GM19035 (cell line): ENCODE measurements around the gene SSH3.

Experiments used
- ATAC-seq: cut with Tn5 transposase; IDR thresholded peaks from one replicate; pipeline ENCODE4 v1.9.1; 2021; ENCODE audit not compliant: unreplicated experiment

SSH3 gene

DNA sequence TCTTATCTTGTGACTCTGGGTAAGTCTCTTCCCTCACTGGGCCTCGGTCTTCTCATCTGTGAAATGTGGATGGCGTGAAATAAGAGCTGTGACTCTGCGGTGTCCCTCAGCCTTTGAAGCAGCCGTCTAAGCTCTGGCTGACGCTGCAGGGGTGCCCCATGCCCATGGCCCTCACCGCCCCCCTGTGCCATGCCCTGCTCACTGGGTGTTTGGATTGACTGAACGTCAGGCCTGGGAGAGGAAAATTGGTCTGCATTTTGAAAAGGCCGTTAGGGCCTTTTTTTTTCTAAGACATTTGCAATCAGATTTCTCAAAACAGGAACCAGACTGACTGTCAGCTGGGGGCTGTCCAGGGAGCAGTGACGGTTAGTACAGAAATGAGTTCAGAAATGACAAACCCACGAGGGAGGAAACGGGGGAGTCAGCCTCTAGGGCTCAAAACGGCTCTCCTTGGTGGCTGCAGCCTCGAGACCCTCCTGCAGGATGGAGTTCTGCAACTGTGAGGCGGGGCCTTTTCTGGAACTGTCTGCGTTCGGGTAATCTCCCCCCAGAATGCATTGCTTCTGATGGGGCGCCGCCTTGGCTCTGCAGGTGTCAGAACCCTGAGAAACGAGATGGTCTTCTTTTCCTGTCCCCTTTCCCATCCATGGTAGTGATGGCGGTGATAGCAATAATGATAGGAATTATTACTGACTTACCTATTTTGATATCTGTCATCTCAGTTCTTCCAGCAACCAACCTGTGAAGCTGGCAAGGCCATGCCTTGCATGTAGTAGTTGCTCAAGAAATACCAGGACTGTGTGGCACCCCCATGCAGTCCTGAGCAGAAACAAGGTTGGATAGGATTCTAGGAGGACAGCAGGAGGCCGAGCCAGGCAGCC, 35.0 kb upstream of the SSH3 start:
- ATAC-seq, result peak; percentile 42

DNA sequence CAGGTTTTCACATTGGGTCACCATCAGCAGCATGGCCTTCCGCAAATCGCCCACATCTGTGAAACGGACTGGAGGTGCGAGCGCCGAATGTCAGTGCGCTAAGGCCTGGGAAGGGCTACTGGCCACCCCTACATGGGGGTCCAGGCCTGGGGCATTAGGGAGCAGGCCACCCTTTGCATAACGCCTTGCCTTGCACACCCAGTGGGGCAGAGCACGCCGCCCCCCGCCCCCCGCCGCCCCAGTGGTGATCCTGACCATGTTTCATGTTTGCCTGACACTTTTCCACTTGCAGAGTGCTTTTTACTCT, 34.4 kb upstream of the SSH3 start:
- no peak for ATAC-seq

DNA sequence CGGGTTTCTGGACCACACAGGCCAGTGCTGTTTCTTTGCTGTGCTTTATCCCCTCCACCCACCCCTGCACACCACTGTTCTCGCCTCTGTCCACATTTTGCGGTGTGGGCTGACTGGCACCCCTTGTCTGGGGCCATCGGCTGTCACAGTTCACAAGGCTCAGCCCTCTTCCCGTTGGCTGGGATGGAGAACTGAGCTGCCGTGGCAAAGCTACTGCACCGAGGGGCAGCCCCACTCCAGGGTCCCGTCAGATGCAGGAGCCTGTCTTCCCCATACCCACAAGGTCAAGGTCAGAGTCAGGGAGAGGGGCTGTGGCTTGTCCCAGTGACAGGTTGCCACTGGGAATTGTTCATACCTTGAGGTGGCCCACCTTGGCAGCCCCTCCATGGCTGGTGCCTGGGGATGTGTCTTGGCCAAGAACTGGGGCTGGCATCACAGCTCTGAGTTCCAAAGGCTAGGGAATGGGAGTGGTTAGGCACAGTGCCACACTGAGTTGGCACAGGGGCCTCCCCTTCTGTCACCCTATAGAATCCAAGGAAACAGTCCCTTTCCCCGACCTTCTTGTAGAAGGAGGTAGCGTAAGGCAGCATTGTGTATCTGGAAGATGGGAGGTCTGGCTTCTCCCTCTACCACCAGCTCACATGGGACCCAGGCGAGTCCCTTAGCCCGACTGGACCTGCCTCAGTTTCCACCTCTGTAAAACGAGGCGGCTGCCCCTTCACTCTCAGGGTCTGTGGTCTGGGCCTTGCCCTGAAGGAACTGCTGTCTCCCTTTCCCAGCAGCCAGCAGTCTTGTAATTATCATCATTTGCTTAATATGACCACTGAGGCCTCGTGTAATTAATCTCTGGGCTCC, 33.7 kb upstream of the SSH3 start:
- ATAC-seq, result no peak

DNA sequence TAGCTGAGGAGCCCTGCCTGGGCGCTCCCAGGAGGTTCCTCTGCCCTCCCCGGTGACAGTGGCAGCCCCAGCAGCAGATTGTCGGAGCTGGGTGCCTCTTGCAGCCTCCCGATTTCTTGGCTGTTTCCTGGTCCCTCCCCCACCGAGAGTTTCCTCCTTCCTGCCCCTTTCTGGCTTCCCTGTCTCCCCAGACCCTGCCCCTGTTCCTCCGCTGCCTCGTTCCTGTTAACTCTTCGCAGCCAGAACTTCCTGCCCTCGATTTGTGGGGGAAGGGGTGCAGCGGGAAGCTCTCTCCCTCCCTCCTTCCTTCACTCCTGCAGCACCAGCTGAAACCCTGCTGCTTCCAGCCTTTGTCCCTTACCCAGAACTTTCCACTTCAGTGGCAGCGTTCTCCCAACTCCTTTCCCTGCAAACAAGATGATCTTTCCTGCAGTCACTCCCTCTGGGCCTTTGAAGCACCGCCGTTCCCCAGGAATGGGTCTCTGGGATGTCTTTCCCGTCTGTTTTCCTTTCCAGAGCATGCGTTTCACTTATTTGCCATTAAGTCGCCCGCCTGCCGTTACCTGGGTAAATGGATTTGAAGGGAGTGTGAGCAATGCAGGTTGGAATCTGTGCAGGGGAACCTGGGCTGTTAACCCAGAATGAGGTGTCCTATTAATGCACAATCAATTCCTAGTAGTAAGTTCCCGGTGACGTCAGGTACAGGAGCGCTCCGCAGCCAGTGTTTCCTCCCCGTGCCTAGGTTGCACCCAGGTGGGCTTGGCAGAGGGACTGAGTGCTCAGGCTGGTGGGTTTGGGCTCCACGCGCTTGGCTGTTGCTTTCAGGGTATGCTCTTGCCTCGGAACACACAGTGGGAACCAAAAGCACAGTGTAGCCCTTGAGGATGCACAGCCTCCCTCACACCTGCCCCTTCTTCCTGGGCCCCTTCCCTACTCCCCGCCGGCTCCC, 32.8 kb upstream of the SSH3 start:
- ATAC-seq, result no peak

DNA sequence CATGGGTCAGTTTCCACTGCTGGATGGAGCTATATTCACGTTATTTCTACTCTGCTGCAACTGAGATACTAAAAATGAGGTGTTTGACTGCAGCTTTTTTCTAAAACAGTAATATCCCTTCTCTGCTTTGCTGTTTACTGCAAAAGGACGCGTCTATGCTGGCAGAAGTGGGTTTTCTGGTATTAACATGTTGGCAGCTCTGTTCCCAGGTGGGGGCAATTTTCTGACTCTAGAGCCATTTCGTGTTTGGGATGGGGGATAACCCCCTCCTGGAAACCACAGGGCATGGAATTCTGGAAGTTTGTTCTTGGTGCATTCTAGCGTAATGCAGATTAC, 32.2 kb upstream of the SSH3 start:
- ATAC-seq, result no peak

DNA sequence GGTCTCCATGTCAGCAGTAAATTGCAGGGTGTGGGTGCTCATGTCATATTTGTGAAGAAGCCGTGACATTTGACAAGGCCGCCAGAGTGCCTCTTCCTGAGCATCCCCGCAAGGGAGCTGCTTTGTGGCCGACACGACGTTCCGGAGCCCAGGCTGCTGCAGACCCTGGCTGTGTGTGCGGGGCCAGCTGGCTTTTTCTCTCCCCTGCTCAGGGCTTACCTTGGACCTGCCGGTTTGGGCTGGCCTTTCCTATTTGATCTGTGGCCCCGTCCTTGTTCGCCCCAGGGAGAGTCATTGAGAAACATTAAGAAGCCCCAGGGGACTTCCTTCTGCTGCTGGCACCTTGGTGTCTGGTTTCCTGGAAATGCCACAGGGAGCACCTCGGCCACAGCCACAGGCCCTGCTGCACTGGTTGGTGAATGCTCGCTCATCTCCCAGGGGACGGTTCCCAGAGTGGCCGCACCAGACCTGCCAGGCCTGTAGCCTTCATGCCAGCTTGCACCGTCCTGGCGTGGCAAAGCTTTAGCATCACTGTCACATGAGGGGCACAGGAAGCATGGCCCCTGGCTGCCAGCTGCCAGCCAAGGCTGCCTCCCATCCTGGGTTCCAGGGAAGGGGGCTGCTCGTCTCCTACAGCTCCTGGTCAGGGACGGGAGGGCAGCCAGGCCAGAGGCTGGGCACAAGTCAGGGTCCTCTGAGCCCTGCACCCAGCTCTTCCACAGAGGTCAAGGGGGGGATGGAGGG, 31.6 kb upstream of the SSH3 start:
- ATAC-seq, result no peak

DNA sequence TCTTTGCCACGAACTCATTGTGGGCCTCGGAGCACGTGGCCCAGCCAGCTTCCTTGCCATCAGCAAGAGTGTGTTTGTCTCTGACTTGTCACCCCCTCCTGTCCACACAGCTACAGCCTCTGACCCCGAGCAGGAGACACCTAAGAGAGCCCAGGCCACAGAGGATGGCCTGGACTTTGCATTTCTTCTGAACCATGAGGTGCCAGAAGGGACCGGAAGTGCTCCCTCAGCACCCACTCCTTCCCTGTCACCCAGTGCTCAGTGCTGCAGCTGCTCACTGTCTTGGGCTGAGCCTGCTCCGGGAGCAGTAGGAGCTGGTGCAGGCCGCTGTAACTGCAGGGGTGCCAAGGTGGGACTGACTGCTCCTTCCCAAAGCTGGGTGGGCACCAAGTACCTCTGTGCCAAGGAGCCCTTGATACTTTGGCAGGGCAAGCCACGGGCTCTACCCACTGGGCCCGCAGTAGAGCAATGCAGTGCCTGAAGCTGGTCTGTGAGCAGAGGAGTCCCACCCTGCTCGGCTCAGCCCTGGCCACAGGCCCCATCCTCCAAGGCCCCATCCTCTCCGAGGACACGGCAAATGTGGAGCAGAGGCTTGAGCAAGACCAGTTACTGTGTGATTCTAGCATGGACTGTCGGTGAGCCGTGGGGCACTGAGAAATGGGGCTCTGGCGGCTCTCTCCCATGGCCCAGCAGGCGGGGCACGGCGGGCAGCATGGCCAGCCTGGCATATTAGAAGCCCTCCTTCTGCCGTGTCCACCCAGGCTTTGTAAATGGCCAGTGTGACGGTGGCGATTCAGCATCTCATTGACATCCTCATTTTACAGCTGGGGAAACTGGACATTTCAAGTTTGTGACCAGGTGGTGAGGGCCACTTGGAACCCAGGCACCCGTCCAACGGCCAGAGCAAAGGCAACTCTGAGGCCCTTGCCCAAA, 30.7 kb upstream of the SSH3 start:
- no peak for ATAC-seq

DNA sequence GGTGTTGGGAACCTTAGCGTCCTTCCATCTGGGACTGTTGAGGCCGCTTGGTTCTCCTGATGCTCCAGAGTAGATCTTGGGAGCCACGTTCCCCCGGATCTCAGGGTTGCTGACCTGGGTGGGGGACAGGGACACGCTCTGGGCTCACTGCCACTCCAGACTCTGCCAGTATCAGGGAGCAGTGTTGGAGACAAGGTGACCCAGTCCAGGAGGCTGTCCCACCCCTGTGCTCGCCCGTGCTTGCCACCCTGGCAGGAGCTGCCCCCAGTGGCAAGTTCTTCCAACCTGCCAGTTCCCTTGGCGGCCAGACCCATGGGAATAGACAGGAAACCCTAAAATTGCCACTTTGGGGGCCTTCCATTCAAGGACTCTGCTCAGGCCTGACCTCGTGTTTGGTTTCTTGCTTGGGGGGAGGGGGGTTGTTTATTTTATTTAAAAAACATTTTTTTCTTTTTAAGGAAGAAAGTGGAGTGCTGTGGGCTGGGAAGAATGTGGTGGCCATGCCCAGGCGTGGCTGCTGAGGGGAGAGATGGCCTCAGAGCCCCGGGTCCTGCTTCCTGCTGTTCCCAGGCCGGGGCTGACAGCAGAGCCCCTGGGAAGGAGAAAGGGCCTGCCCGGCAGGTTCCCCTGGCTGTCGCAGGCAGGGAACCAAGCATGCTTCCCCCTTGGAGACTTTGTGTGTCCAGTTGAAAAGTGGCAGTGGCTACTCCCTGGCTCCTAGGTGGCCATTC, 29.9 kb upstream of the SSH3 start:
- no peak for ATAC-seq

DNA sequence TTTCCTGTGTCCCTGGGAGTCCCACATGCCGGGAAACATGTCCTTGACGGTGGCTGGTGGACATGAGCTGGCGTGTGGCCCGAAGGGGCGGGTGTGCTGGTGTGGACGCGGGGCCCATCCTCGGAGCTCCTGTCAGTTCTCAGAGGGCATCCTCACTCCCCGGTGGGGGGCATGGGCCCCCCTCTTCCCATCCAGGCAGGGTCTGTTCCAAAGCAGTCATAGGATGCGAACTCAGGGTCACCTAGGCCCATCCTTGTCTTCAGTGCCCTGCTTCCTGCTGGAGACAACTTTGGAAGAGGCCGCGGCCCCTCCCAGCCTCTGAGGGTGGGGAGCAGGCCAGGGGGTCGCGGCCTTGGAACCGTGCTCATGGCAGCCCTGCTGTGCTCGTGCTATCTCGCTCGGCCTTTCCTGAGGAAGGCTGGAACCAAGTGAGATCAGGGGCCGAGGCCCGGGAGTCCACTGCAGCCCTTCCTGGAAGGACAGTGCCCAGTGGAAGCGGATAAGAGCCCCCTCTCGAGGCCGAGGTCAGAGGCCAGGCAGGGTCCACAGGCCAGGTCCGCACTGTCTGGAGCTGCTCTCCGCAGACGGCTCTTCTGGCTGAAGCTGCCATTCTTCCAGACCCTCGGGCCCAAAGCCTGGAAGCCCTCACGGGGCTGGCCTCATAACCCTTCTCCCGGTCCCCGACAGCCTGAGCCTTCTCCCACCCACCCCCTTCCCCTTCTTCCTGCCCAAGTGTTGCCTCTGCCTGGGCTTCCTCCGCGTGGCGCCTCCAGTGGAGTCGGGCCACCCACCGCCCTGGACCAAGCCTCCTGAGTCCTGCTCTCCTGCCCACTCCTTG, 28.3 kb upstream of the SSH3 start:
- ATAC-seq, result no peak

DNA sequence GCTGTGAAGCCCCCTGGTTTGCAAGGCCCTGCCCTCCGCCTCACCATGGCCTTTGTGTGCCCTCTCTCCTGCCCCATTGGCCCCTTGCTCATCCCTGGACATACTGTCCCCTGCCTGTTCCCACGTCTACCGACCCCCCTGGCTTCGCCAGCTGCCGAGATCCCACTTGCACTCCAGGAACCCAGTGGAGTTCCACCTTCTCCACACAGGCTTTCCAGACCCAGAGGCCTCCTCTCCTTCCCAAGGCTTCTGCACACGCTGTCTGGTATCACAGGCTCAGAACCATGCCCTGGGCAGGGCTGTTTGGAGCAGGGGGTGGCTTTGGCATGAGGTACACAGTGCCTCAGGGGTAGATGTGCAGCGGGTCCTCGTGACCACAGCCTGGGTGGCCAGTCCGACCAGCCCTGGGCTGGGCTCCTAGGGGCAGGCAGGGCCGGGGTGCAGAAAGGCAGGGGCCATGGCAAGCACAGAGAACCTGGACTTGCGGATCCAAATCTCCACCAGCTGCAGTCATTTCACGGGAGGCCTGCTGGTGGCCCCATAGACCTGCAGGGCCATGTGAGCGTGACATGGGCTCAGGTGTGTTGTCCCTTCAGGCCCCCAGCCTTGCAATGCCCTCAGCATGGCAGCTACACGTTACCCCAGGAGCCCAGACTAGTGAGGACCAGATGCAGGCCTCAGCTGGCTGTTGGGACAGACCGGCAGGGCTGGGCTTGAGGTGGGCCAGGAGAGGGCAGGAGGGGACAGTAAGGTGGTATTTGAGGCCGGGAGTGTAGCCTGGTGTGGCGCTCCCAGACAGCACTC, 27.5 kb upstream of the SSH3 start:
- no peak for ATAC-seq

DNA sequence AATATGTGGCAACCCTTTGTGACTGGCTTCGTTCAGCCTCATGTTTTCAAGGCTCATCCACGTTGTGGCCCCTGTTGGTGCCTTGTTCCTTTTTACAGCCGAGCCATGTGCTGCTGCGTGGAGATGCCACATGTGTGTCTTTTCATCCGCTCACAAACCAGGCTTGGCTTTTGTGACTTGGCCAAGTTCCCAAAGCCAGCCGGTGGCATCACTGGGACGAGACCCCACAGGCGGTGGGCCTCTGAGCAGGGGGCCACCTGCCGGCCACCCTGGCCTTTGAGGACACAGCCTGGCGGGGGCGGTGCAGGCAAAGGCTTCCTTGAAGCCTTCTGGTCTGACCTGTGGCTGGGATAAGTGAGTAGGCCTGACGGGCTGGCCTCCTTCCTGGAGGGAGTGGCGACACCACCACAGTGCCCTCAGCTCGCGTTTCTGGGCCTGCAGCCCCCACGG, 26.5 kb upstream of the SSH3 start:
- ATAC-seq, result peak; percentile 27

DNA sequence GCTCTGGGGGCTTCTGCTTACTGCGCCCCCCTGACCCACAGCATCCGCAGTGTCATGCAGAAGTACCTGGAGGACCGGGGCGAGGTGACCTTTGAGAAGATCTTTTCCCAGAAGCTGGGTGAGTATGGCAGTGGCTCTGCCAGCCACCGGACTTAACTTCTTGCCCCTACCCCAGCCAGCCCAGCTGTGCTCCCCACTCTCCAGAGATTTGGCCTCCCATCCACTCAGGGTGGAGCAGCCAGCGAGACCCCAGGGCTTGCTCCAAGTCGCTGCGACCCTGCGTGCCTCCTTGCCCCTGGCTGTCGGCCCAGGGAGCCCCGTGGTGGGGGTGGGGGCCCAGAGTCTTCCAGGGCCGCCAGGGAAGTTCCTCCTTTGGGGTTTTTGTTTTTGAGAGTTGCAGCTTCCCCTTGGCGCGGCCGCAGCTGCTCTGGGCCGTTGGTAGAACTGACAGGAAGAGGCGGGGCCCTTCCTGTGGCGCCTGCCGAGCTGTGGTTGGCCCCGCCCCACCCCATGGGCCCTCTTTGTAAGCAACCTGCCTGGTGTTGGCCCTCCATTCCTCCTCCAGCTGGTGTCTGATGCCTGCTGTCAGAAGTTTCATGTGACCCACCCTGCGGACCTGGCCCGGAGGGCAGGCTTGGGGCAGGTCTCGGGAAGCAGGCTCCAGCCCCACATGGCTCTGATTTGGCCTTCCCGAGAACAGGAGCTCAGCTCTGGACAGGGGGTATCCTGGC, 25.9 kb upstream of the SSH3 start:
- ATAC-seq, result peak; percentile 80

DNA sequence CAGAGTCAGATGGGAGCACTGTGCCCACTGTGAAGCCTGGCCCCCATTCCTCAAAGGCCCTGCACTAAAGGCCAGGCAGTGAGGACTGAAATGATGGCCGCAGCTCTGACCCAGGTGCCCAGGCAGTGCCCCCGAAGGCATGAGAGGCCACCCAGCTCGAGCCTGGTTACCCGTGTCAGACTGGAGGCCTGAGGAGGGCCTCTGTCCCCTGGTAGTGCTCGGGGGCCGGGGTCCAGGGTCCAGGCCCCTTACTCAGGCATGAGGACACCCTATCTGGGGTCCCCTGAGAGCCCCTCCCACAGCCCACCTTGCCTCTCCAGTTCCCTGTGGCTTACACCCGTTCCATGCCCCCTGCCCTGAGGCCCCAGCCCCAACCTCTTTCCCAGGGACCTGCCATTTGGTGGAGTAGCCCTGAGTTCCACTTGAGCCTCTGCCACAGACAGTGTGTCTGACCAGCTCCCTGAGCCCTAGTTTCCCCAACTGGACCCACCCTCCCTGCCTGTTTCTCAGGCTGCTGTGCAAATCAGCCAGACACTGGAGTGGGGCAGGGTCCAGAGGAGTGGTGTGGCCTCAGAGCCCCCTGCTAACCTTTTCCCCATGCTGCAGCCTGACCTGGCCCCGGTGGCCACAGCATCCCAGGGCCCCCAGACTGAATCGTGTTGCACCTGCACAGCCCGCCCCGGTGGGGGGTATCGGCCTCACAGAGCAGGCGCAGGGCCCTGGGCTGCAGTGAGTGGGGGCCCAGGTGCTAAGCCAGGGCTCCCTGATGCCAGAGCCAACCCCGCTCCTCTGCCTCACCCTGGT, 25.0 kb upstream of the SSH3 start:
- no peak for ATAC-seq

DNA sequence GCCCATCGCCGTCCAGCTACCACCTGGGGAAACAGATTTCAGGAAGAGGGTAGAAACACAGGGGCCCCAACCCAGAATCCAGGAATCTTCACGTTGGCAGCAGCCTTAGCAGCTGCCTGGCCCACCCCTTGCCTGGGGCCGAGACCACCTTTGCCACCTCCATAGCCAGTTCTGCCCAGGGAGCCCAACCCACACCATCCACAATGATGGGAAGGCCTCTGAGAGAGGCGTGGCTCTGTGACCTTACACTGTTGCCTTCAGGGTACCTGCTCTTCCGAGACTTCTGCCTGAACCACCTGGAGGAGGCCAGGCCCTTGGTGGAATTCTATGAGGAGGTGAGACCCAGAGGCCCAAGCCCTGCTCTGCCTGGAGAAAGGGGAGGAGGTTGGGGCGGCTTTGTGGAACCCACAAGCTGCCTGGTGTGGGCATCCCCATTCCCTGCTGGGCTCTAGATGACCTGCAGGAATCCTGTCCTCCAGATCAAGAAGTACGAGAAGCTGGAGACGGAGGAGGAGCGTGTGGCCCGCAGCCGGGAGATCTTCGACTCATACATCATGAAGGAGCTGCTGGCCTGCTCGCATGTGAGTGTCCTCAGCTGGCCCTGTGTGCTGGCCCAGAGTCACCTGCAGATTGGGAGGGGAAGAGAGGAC, 24.3 kb upstream of the SSH3 start:
- no peak for ATAC-seq
